Neuronal stem cell (in vitro differentiated cells): ENCODE measurements around the gene GGACT.

Experiments
- DNase-seq: peaks from one replicate; pipeline ENCODE4 v3.0.0-alpha.2; 2013; ENCODE audit warnings: low spot score
- H2AFZ ChIP-seq: one replicate; pipeline ENCODE4 v1.6.1; 2013; ENCODE audit warnings: mild to moderate bottlenecking, low read length, inconsistent platforms
- H2AK5ac ChIP-seq: 2 replicates; pipeline ENCODE4 v1.6.1; 2013; ENCODE audit warnings: low read depth, mild to moderate bottlenecking, inconsistent platforms, low read length, moderate library complexity, mixed read lengths
- H2BK120ac ChIP-seq: 2 replicates; pipeline ENCODE4 v1.6.1; 2013; ENCODE audit warnings: low read depth, mild to moderate bottlenecking, inconsistent platforms, low read length, moderate library complexity, mixed read lengths
- H2BK12ac ChIP-seq: one replicate; pipeline ENCODE4 v1.6.1; 2013; ENCODE audit warnings: low read length, inconsistent platforms
- H2BK15ac ChIP-seq: 2 replicates; pipeline ENCODE4 v1.6.1; 2013; ENCODE audit warnings: mild to moderate bottlenecking, low read length, inconsistent platforms, mixed read lengths
- H2BK5ac ChIP-seq: one replicate; pipeline ENCODE4 v1.6.1; 2013; ENCODE audit warnings: inconsistent platforms, mild to moderate bottlenecking, low read length, moderate library complexity
- H3K14ac ChIP-seq: one replicate; pipeline ENCODE4 v1.6.1; 2013; ENCODE audit warnings: low read length, inconsistent platforms
- H3K18ac ChIP-seq: 2 replicates; pipeline ENCODE4 v1.6.1; 2013; ENCODE audit warnings: low read length, inconsistent platforms
- H3K23ac ChIP-seq: 2 replicates; pipeline ENCODE4 v1.6.1; 2013; ENCODE audit warnings: low read depth, mild to moderate bottlenecking, mixed read lengths, low read length, inconsistent platforms; ENCODE audit not compliant: poor library complexity
- H3K27ac ChIP-seq: replicated peaks from 3 replicates; pipeline ENCODE4 v1.5.1; 2013; ENCODE audit warnings: low read length, inconsistent platforms
- H3K27me3 ChIP-seq, 3 experiments: 2 replicates each; pipeline ENCODE4 v1.6.1; 2013; ENCODE audit warnings: low read length in 3 of 3, mild to moderate bottlenecking in 2 of 3, inconsistent platforms in 1 of 3, low read depth in 1 of 3, mixed read lengths in 1 of 3, moderate library complexity in 1 of 3; ENCODE audit not compliant: control insufficient read depth in 3 of 3, insufficient read depth in 3 of 3
- H3K36me3 ChIP-seq, 2 donors: replicated peaks in 1 of 2; 2 replicates each; pipeline ENCODE4 v1.6.1; 2013; ENCODE audit warnings: low read length in 2 of 2; ENCODE audit not compliant: control insufficient read depth in 2 of 2, insufficient read depth in 2 of 2
- H3K4ac ChIP-seq: 2 replicates; pipeline ENCODE4 v1.6.1; 2013; ENCODE audit warnings: inconsistent platforms, mild to moderate bottlenecking, low read length, moderate library complexity
- H3K4me1 ChIP-seq, 2 donors: 1 replicate in 1 of 2; 2 replicates in 1 of 2; pipeline ENCODE4 v1.6.1; 2013; ENCODE audit warnings: low read length in 2 of 2, low read depth in 1 of 2; ENCODE audit not compliant: control insufficient read depth in 2 of 2, insufficient read depth in 1 of 2
- H3K4me2 ChIP-seq: one replicate; pipeline ENCODE4 v1.6.1; 2013; ENCODE audit warnings: mild to moderate bottlenecking, low read length, inconsistent platforms; ENCODE audit not compliant: insufficient read depth, poor library complexity, severe bottlenecking
- H3K4me3 ChIP-seq, 2 donors: 2 replicates each; pipeline ENCODE4 v1.5.1; 2013; ENCODE audit warnings: low read length in 2 of 2, mild to moderate bottlenecking in 2 of 2, inconsistent platforms in 1 of 2, moderate library complexity in 1 of 2
- H3K79me1 ChIP-seq: one replicate; pipeline ENCODE4 v1.6.1; 2013; ENCODE audit warnings: low read depth, mild to moderate bottlenecking, inconsistent platforms, low read length, moderate library complexity
- H3K9ac ChIP-seq: one replicate; pipeline ENCODE4 v1.6.1; 2013; ENCODE audit warnings: mild to moderate bottlenecking, low read depth, low read length, inconsistent platforms; ENCODE audit not compliant: poor library complexity
- H3K9me3 ChIP-seq, 2 donors: replicated peaks in 1 of 2; 2 replicates each; pipeline versions ENCODE3 to v1.6.1; 2013; ENCODE audit warnings: low read length in 2 of 2, mild to moderate bottlenecking in 2 of 2, inconsistent platforms in 1 of 2, low read depth in 1 of 2, mixed read lengths in 1 of 2, moderate library complexity in 1 of 2; ENCODE audit not compliant: control insufficient read depth in 2 of 2, insufficient read depth in 1 of 2
- H4K8ac ChIP-seq: one replicate; pipeline ENCODE4 v1.6.1; 2013; ENCODE audit warnings: low read depth, mild to moderate bottlenecking, inconsistent platforms, low read length, moderate library complexity
- H4K91ac ChIP-seq: one replicate; pipeline ENCODE4 v1.6.1; 2013; ENCODE audit warnings: low read length, low read depth, mild to moderate bottlenecking, inconsistent platforms; ENCODE audit not compliant: poor library complexity
- WGBS, 2 donors: extraction: QIAGEN DNeasy Blood & Tissue Kit; methylation state at CpG; one replicate each; pipeline ENCODE4 v1.1.7; 2013; ENCODE audit warnings: missing lambda C conversion rate in 2 of 2, mixed read lengths in 1 of 2; ENCODE audit not compliant: insufficient read length in 2 of 2, insufficient replicate concordance in 1 of 2; ENCODE audit errors: extremely low coverage in 2 of 2; 5-methylcytosine and 5-hydroxymethylcytosine counted together

GGACT gene

DNA sequence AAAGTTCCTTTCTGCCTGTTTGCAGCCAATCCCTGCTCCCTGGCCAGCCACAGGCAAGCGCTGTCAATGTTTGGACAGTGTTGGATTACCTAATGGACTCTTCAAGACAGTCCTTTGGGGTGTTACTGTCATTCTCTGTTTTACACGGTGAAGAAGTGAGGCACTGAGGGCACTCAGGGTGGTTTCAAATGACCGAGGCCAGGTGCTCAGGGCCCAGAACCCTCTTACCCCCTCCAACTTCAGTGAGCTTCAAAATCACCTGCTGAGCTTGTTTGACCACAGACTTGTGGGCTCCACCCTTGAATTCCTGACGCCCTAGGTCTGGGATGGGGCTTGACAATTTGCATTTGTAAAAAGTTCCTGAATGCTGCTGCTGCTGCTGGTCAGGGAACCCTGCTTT, 97.9 kb downstream of the GGACT start:
- Histone ChIP-seq H3K18ac (no peak overlapping the region), H4K91ac (no peak overlapping the region), H3K4me2 (no peak overlapping the region), H2AK5ac (no peak overlapping the region), H3K9ac (no peak overlapping the region), H3K9me3 (peaks cover 0 to 5% of the 10 kb centered on the region in 2 donors), H2BK120ac (no peak overlapping the region), H3K27ac (no peak overlapping the region), H3K36me3 (no peaks in the 10 kb centered on the region), H3K27me3 (no peaks in the 10 kb centered on the region), H2BK15ac (no peak overlapping the region), H3K23ac (no peak overlapping the region), H3K79me1 (no peaks in the 10 kb centered on the region), H3K4ac (no peak overlapping the region), H4K8ac (no peak overlapping the region), H3K4me1 (peaks cover 4 to 10% of the 10 kb centered on the region in 2 donors), H2AFZ (no peak overlapping the region), H2BK12ac (no peak overlapping the region), H3K4me3 (no peak overlapping the region), H3K14ac (no peak overlapping the region), H2BK5ac (no peak overlapping the region)
- DNase-seq, result no peak
- no CpG with 5 or more reads among the region's 4 CpGs for WGBS, 2 donors

DNA sequence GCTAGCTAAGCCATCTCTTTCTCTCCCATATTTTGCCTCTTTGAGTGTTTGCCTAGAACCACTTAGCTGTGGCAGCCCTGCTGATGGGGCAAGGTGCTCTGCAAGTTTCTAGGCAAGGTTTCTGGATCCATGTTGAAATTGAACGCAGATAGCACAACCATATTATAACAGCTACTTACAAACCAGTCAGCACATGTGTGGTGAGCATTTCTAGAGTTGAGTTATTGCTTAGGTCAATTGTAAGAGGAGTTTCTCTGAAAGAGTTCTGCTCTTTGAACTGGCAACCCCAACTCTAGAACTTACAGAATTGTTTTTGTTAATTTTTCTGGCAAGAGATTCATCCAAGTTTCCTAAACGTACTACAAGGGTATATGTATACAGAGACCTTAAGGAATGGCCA, 103.3 kb downstream of the GGACT start:
- no peak overlapping the region for H3K4me2 ChIP-seq
- H3K23ac ChIP-seq, result no peak overlapping the region
- H3K9ac ChIP-seq, result no peak overlapping the region
- H4K8ac ChIP-seq, result no peak overlapping the region
- H2AK5ac ChIP-seq, result no peak overlapping the region
- H4K91ac ChIP-seq, result no peak overlapping the region
- no peaks in the 10 kb centered on the region for H3K79me1 ChIP-seq
- WGBS, 2 donors, result no CpG with 5 or more reads among the region's 2 CpGs
- H3K27ac ChIP-seq, result no peak overlapping the region
- H3K4me3 ChIP-seq, result no peak overlapping the region
- no peak overlapping the region for H3K18ac ChIP-seq
- no peak overlapping the region for H2BK12ac ChIP-seq
- H2BK5ac ChIP-seq, result no peak overlapping the region
- H2BK120ac ChIP-seq, result no peak overlapping the region
- H2AFZ ChIP-seq, result no peak overlapping the region
- no peaks in the 10 kb centered on the region for H3K36me3 ChIP-seq
- H3K4me1 ChIP-seq, result peaks cover 3% of the 10 kb centered on the region in 2 donors
- no peaks in the 10 kb centered on the region for H3K9me3 ChIP-seq
- H3K14ac ChIP-seq, result no peak overlapping the region
- DNase-seq, result no peak
- no peaks in the 10 kb centered on the region for H3K27me3 ChIP-seq
- no peak overlapping the region for H3K4ac ChIP-seq
- no peak overlapping the region for H2BK15ac ChIP-seq

DNA sequence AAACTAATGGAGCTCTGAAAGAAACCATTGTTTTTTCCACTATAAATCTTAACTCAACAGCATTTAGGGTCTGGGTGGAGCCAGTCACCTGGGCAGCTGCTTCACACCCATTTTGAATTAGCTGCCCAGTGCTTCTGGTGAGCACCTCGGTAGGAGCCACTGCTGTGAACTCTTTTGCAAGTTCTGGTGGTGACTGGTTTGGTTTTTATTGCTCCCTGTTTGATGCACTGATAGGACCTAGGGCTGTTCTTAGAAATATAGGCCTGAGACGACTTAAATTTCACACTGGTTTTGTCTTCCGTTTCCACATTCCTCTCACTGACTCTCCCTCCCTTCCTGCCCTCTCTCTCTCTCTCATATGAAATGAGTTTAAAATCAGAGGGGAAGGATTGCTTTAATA, 103.9 kb downstream of the GGACT start:
- H3K4me3 ChIP-seq, result no peak overlapping the region
- H2AFZ ChIP-seq, result no peak overlapping the region
- no peak overlapping the region for H3K9ac ChIP-seq
- H3K36me3 ChIP-seq, result no peaks in the 10 kb centered on the region
- no peak overlapping the region for H3K4ac ChIP-seq
- no peak overlapping the region for H3K4me2 ChIP-seq
- DNase-seq, result no peak
- H2BK15ac ChIP-seq, result no peak overlapping the region
- WGBS, 2 donors, result no CpG with 5 or more reads among the region's 3 CpGs
- no peak overlapping the region for H4K91ac ChIP-seq
- H3K4me1 ChIP-seq, result peaks cover 3 to 5% of the 10 kb centered on the region in 2 donors
- no peak overlapping the region for H2BK120ac ChIP-seq
- no peaks in the 10 kb centered on the region for H3K9me3 ChIP-seq
- H2AK5ac ChIP-seq, result no peak overlapping the region
- H3K23ac ChIP-seq, result no peak overlapping the region
- no peak overlapping the region for H4K8ac ChIP-seq
- no peaks in the 10 kb centered on the region for H3K79me1 ChIP-seq
- no peak overlapping the region for H3K18ac ChIP-seq
- no peak overlapping the region for H2BK12ac ChIP-seq
- H2BK5ac ChIP-seq, result no peak overlapping the region
- H3K14ac ChIP-seq, result no peak overlapping the region
- H3K27ac ChIP-seq, result no peak overlapping the region
- H3K27me3 ChIP-seq, result no peaks in the 10 kb centered on the region

DNA sequence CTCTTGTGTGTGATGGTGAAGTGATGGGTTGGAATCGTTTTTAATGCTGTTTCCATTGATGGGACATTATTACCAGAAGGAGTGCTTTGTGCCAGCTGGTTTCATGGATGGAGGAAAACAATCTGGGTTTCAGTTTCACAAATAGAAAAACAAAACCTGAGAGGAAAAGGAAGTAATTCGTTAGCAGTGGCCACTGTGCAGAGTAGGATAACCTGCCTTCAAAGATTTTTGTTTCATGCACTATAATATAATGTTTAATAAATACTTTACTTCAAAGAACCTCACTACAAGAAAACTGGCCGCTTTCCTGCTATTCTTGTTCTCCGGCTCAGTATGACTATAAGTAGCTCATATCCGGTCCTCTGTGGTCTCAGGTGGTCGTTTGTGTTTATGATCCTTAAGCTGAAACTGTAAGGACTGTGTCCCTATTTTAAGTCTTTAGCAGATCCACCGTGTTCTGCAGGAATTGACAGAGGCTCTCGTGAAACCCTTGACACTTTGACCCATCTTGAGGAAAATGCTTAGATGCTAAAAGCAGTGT, 104.7 kb downstream of the GGACT start:
- Histone ChIP-seq H3K23ac (no peak overlapping the region), H3K14ac (no peak overlapping the region), H2BK5ac (no peak overlapping the region), H4K91ac (no peak overlapping the region), H3K9me3 (no peaks in the 10 kb centered on the region), H3K4me3 (no peak overlapping the region), H2BK120ac (no peak overlapping the region), H2BK12ac (no peak overlapping the region), H4K8ac (no peak overlapping the region), H2AFZ (no peak overlapping the region), H3K27ac (no peak overlapping the region), H3K4me1 (peaks cover 3 to 5% of the 10 kb centered on the region in 2 donors), H2AK5ac (no peak overlapping the region), H3K18ac (no peak overlapping the region), H3K27me3 (no peaks in the 10 kb centered on the region), H3K36me3 (no peaks in the 10 kb centered on the region), H2BK15ac (no peak overlapping the region), H3K9ac (no peak overlapping the region), H3K4ac (no peak overlapping the region), H3K79me1 (no peaks in the 10 kb centered on the region), H3K4me2 (no peak overlapping the region)
- no CpG with 5 or more reads among the region's 8 CpGs for WGBS, 2 donors
- DNase-seq, result no peak
